HEK293 (cell line): ENCODE results near the gene OR10H5.
A peak's percentile ranks its signal among the peaks of the same experiment; 100 is the strongest.

Experiments used
- CTCF ChIA-PET: fragments of 350-600 bp; formaldehyde crosslinking; extraction: SDS; loops from one replicate; lab custom pipeline; 2021; ENCODE audit warnings: antibody characterized with exemption; lab: Yijun Ruan, JAX
- POLR2A ChIA-PET: fragments of 300-600 bp; formaldehyde crosslinking; extraction: SDS; loops from one replicate; lab custom pipeline; 2020; ENCODE audit warnings: antibody characterized with exemption, inconsistent platforms; lab: Yijun Ruan, JAX
- H3K27ac ChIP-seq: fragments of 200-500 bp; sonication (Bioruptor generic); 2 replicates; pipeline ENCODE4 v1.5.1; 2014; ENCODE audit warnings: low read depth, low read length, control low read depth, inconsistent platforms; ENCODE audit errors: extremely low read depth
- H3K36me3 ChIP-seq, 2 experiments: fragments of 200-500 bp in 1 of 2; sonication (Bioruptor generic) in 1 of 2; 1 replicate in 1 of 2; 2 replicates in 1 of 2; pipeline ENCODE4 v1.5.1; 2014 to 2017; ENCODE audit warnings: inconsistent platforms in 2 of 2, low read length in 2 of 2; ENCODE audit not compliant: control insufficient read depth in 2 of 2, insufficient read depth in 1 of 2
- H3K4me1 ChIP-seq: fragments of 200-500 bp; sonication (Bioruptor generic); 2 replicates; pipeline ENCODE4 v1.5.1; 2014; ENCODE audit warnings: mild to moderate bottlenecking, low read length, inconsistent platforms; ENCODE audit not compliant: control insufficient read depth, insufficient read depth
- H3K4me3 ChIP-seq: 2 replicates; pipeline ENCODE4 v1.5.1; 2011; ENCODE audit warnings: low read depth, mild to moderate bottlenecking, control low read depth, low read length, moderate library complexity
- H3K9me3 ChIP-seq: fragments of 200-500 bp; sonication (Bioruptor generic); 2 replicates; pipeline ENCODE4 v1.5.1; 2014; ENCODE audit warnings: low read depth, low read length, inconsistent platforms; ENCODE audit not compliant: control insufficient read depth, insufficient read depth
- ATF2 ChIP-seq: fragments of 450-650 bp; formaldehyde crosslinking; IDR thresholded peaks from 2 replicates; pipeline ENCODE4 v1.5.1; 2016; ENCODE audit warnings: missing biosample characterization, missing genetic modification characterization, low read depth
- HOXD13 ChIP-seq: sonication (generic); formaldehyde crosslinking; IDR thresholded peaks from 2 replicates; pipeline ENCODE4 v1.8.0; 2022; ENCODE audit warnings: missing genetic modification reagents, borderline replicate concordance
- KLF17 ChIP-seq: fragments of 450-650 bp; formaldehyde crosslinking; IDR thresholded peaks from 2 replicates; pipeline ENCODE4 v1.5.1; 2016; ENCODE audit warnings: missing biosample characterization, missing genetic modification characterization
- PRDM10 ChIP-seq: fragments of 450-650 bp; formaldehyde crosslinking; IDR thresholded peaks from 2 replicates; pipeline ENCODE4 v1.5.1; 2016; ENCODE audit warnings: missing biosample characterization, missing genetic modification characterization
- ZNF148 ChIP-seq: fragments of 450-650 bp; formaldehyde crosslinking; IDR thresholded peaks from 2 replicates; pipeline ENCODE4 v1.5.0; 2017; ENCODE audit warnings: missing biosample characterization, missing genetic modification characterization, borderline replicate concordance
- ZNF174 ChIP-seq: fragments of 450-650 bp; formaldehyde crosslinking; IDR thresholded peaks from 2 replicates; pipeline ENCODE4 v1.5.0; 2017; ENCODE audit warnings: missing biosample characterization, mild to moderate bottlenecking, missing genetic modification characterization
- ZNF223 ChIP-seq: fragments of 450-650 bp; formaldehyde crosslinking; IDR thresholded peaks from 2 replicates; pipeline ENCODE4 v1.5.1; 2016; ENCODE audit warnings: missing biosample characterization, missing genetic modification characterization
- ZNF23 ChIP-seq: fragments of 450-650 bp; formaldehyde crosslinking; IDR thresholded peaks from 2 replicates; pipeline ENCODE4 v1.5.1; 2016; ENCODE audit warnings: missing biosample characterization, missing genetic modification characterization, borderline replicate concordance
- ZNF239 ChIP-seq: fragments of 450-650 bp; formaldehyde crosslinking; IDR thresholded peaks from 2 replicates; pipeline ENCODE4 v1.5.1; 2016; ENCODE audit warnings: missing biosample characterization, missing genetic modification characterization
- ZNF292 ChIP-seq: fragments of 450-650 bp; formaldehyde crosslinking; IDR thresholded peaks from 2 replicates; pipeline ENCODE4 v1.5.1; 2016; ENCODE audit warnings: low read depth, missing biosample characterization, missing genetic modification characterization, borderline replicate concordance
- ZNF324 ChIP-seq: fragments of 450-650 bp; formaldehyde crosslinking; IDR thresholded peaks from 2 replicates; pipeline ENCODE4 v1.5.1; 2016; ENCODE audit warnings: missing biosample characterization, missing genetic modification characterization
- ZNF341 ChIP-seq: fragments of 450-650 bp; formaldehyde crosslinking; IDR thresholded peaks from 2 replicates; pipeline ENCODE4; 2016; ENCODE audit warnings: low read depth, missing biosample characterization, missing genetic modification characterization
- ZNF585B ChIP-seq: fragments of 450-650 bp; formaldehyde crosslinking; IDR thresholded peaks from 2 replicates; pipeline ENCODE4 v1.5.1; 2016; ENCODE audit warnings: missing biosample characterization, missing genetic modification characterization
- ZNF600 ChIP-seq: fragments of 450-650 bp; formaldehyde crosslinking; IDR thresholded peaks from 2 replicates; pipeline ENCODE4 v1.5.1; 2016; ENCODE audit warnings: missing biosample characterization, missing genetic modification characterization
- ZNF629 ChIP-seq: fragments of 450-650 bp; formaldehyde crosslinking; IDR thresholded peaks from 2 replicates; pipeline ENCODE4 v1.5.1; 2017; ENCODE audit warnings: missing biosample characterization, missing genetic modification characterization
- ZNF785 ChIP-seq: fragments of 450-650 bp; formaldehyde crosslinking; IDR thresholded peaks from 2 replicates; pipeline ENCODE4 v1.5.1; 2016; ENCODE audit warnings: missing biosample characterization, missing genetic modification characterization
- ZSCAN5A ChIP-seq: fragments of 450-650 bp; formaldehyde crosslinking; IDR thresholded peaks from 2 replicates; pipeline ENCODE4 v1.5.1; 2016; ENCODE audit warnings: missing biosample characterization, missing genetic modification characterization

OR10H5 gene

GRCh38 chr19:15813916-15814315 lies 26.5 kb downstream of the OR10H5 start:
- TF ChIP-seq PRDM10 (peak; percentile 39; the same call in 1 of the 2 replicates), ZSCAN5A (tag by site-specific recombination) (no peak)
- Histone ChIP-seq H3K4me1 (no peaks in the 10 kb centered on the region), H3K36me3 (no peaks in the 10 kb centered on the region), H3K4me3 (no peak overlapping the region), H3K9me3 (no peaks in the 10 kb centered on the region), H3K27ac (no peak overlapping the region)
- POLR2A ChIA-PET = no interaction called here
- CTCF ChIA-PET = no interaction called here

GRCh38 chr19:15815306-15815705 lies 27.8 kb downstream of the OR10H5 start, which contains the start of gene OR10H1:
Gene OR10H1, minus strand, starts transcription at chr19:15815664. Its CDS starts 7,627 bp downstream, at chr19:15808037.
- CTCF ChIA-PET = interaction anchor here (0.8 kb wide), 1 partner anchor 156 kb away, joined by 3 read pairs; no protein-coding TSS in a partner anchor

GRCh38 chr19:15820646-15821045 lies 33.2 kb downstream of the OR10H5 start:
- Histone ChIP-seq H3K4me1 (no peaks in the 10 kb centered on the region), H3K4me3 (no peak overlapping the region), H3K36me3 (no peaks in the 10 kb centered on the region), H3K9me3 (no peaks in the 10 kb centered on the region), H3K27ac (no peak overlapping the region)
- ChIA-PET POLR2A (no interaction called here), CTCF (interaction anchor here (0.6 to 0.7 kb wide), 2 partner anchors 242 to 354 kb away, joined by 3 read pairs; no protein-coding TSS in a partner anchor)
- TF ChIP-seq ZNF292 (tag by site-specific recombination) = no peak
- no peak for TF ChIP-seq ZNF174
- TF ChIP-seq ZNF585B (tag by site-specific recombination) = no peak
- no peak for TF ChIP-seq ATF2
- no peak for TF ChIP-seq KLF17
- TF ChIP-seq ZNF23 (tag by site-specific recombination) = no peak
- TF ChIP-seq ZNF239 (tag by site-specific recombination) = no peak
- no peak for TF ChIP-seq ZNF600 (tag by site-specific recombination)
- TF ChIP-seq ZNF785 (tag by site-specific recombination) = no peak
- TF ChIP-seq ZNF629 (tag by site-specific recombination) = no peak
- TF ChIP-seq ZNF324 (tag by site-specific recombination) = no peak
- no peak for TF ChIP-seq ZNF341 (tag by site-specific recombination)

More at GRCh38 chr19:15815306-15815705, 27.8 kb downstream of the OR10H5 start, which contains the start of gene OR10H1:
- Histone ChIP-seq H3K9me3 (no peaks in the 10 kb centered on the region), H3K36me3 (no peaks in the 10 kb centered on the region), H3K4me3 (no peak within 1 kb of the TSS), H3K4me1 (no peaks in the 10 kb centered on the region), H3K27ac (no peak within 1 kb of the TSS)
- TF ChIP-seq ZNF148 (tag by site-specific recombination) = no peak
- no peak for TF ChIP-seq ZNF785 (tag by site-specific recombination)
- no peak for TF ChIP-seq HOXD13
- no peak for TF ChIP-seq ZNF223 (tag by site-specific recombination)
- POLR2A ChIA-PET = no interaction called here
